ENCODE results near the gene ACO1.

DNA sequence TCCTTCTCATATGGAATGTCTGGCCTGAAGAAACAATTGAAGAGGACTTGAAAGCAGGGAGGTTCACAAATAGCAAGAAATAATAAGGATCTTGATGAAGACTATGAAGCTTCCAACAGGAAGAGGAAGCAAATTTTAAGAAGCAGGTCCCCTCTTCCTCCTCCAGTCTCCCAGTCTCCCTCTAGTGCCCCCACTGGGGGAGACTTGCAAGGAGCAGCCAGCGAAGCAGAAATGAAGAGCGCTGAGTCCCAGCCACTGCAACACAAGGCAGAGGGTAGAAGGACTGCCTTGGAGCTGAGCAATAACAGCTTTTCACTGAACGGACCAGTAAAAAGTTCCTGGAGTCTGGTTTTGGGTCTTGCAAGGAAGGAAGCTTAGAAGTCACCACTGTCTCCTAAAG lies 32.6 kb upstream of the ACO1 start:
- TF ChIP-seq TAF1 (IDR thresholded peaks at IDR 0.05; ENCODE audit: borderline replicate concordance, low read depth, low read length): no peak
- no peak for TF ChIP-seq POLR2A (IDR thresholded peaks at IDR 0.05; ENCODE audit: low read depth, low read length)
